HG03460 (cell line): ENCODE data around the gene PACRG.

Experiments used
- ATAC-seq: cut with Tn5 transposase; IDR thresholded peaks from one replicate; pipeline ENCODE4 v1.9.1; 2021; ENCODE audit not compliant: unreplicated experiment

PACRG gene

GRCh38 chr6:163066200-163066599, 338.4 kb downstream of the PACRG start:
- no peak for ATAC-seq

DNA sequence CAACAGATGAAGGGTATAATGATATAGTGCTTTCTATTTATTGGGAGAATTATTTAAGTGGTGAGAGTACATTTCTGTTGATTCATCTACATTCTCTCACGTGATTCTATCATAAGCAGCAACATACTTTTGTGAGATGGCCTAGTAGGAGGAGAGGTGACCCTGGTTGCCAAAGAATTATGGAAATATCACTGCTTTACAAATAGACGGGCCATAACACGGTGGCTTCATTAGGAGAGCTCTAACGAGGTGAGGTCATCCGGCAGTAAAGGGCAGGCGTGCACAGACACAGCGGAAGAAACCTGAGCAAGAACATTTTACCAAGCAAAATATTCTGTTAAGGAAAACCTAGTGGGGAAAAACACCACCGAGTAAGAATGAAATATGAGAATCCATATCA, 349.4 kb downstream of the PACRG start:
- no peak for ATAC-seq

- ATAC-seq = no peak
These were observed 350.9 kb downstream of the PACRG start for GRCh38 chr6:163078712-163079111.

- no peak for ATAC-seq
These were observed 352.5 kb downstream of the PACRG start for GRCh38 chr6:163080228-163080627.

- no peak for ATAC-seq
These were observed 355.4 kb downstream of the PACRG start for GRCh38 chr6:163083141-163083540.

- ATAC-seq = no peak
These were observed 357.7 kb downstream of the PACRG start for GRCh38 chr6:163085426-163085825.

GRCh38 chr6:163085861-163086623, 358.3 kb downstream of the PACRG start:
- ATAC-seq = no peak

DNA sequence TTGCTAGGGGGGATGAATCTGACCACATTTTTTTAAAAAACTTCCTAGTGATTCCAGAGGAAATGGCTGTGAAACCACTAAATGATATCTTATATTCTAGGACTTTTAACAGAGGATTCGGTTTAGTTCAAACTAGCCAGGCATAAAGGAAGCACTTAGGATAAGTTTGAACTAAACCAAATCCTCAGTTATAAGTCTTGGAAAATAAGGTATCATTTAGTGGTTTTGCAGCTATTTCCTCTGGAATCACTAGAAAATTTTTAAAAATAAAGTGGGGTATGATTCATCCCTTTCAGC, 358.8 kb downstream of the PACRG start:
- ATAC-seq = no peak

DNA sequence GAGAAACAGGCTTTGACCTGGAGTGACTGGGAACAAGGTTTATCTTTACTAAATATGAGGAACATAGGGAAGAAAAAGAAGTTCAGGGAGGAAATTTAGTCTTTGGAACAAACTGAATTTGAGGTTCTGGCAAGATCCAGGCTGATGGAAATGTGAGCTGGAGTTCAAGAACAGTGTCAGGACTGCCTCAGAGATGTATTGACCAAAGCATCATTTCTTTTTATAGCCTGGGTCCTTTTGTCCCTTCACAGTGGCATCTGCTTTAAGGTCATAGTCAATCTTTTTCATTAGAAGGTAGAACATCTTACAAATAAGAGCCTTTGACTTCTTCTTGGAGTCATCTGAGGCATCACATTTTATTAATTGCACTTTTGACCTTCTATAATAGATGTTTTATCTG, 360.2 kb downstream of the PACRG start:
- ATAC-seq = no peak

DNA sequence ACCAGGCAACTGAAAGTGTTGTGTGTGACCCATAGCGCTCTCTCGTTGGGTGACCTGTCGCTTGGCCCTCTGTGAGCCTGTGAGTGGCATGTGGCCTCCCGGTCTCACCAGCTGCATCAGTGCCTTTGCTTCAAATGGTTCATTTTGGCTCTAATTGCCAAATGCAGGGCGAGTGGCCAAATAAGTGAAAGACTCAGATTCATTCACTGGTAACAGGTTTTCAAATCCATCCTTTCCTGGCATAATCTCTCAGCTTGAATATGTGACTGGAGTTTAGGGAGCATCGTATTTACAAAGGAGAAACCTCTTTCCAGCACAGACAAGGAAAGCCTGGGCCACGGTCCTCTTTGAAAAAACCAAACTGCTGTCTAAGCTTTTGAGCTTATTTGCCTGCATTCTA, 365.1 kb downstream of the PACRG start:
- ATAC-seq = no peak

DNA sequence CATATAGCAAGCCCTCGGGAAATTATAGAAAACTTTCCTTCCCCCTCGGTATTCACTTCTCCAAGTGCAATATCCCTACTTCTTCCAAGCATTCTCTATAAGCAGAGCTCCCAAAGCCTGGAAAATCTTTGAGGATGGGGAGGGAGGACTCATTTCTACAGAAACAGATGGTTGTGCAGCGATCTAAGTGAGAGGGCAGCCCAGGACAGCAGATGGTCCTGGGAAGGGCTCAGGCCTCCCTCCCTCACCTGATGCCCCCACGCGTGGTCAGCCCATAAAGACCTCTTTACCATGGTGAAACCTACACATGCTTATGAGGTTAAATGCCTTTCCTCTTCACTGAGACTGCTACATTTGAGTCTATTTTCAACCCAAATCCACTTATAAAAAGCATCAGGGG, 367.1 kb downstream of the PACRG start:
- no peak for ATAC-seq

DNA sequence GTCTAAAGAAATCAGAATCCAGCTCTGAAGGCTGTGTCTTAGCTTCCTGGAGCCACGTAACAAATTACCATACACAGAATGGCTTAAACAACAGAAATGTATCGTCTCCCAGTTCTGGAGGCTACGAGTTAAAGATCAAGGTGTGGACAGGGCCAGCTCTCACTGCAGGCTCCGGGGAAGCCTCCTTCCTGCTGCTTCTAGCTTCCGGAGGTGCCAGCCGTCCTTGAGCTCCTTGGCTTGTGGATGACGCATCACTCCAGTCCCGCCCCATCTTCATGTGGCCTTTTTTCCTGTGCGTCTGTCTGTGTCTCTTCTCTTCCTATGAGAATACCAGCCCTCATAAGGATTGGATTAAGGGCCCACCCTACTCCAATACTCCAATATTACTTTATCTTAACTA, 367.6 kb downstream of the PACRG start:
- ATAC-seq = no peak

- no peak for ATAC-seq
These were observed 371.2 kb downstream of the PACRG start for GRCh38 chr6:163098827-163099479.

DNA sequence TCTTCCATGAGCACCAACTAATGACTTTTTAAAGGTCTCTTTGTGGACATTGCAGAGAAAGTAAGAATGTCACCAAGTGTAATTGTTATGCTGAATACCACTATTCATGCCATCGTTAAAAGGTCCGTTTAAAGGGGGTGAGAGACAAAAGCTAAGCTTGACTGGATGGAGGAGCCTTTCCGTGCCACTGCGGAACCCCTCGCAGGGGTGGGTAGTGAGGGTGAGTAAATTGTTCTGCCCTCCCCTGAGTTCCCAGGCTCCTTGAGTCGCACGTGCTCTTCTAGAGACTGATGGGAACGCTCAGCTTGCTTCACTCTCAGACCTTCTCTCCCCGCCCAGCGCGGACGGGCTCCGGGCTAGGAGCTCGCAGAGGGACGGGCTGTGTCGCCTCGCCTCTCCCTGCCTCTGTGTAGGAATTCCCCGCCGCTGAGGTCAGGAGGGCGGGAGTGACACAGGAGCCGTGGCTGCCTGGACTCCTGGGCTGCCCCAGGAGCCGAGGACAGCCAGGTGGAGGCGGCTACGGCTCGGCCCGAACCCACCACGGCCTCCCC, 371.9 kb downstream of the PACRG start:
- no peak for ATAC-seq

- ATAC-seq = no peak
These were observed 372.5 kb downstream of the PACRG start for GRCh38 chr6:163100259-163100658.

DNA sequence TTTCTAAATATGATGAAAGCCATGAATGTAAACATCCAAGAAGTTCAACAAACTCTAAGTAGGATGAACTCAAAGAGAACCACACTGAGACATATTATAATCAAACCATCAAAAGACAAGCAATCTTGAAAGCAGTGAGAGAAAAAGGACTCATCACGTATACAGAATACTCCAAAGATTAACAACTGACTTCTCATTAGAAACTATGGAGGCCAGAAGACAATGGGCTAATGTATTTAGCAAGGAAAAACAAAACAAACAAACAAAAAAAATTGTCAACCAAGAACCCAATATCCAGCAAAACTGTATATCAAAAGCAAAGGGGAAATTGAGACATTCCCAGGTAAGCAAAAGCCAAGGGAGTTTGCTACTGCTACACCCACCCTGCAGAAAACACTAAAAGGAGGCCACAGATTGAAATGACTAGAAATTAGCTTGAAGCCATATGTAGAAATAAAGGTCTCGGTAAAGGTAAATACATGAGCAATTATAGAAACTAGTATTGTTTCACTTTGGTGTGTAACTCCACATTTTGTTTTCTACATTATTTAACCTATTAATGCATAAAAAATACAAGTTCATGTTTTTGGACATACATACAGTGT, 385.7 kb downstream of the PACRG start:
- no peak for ATAC-seq

DNA sequence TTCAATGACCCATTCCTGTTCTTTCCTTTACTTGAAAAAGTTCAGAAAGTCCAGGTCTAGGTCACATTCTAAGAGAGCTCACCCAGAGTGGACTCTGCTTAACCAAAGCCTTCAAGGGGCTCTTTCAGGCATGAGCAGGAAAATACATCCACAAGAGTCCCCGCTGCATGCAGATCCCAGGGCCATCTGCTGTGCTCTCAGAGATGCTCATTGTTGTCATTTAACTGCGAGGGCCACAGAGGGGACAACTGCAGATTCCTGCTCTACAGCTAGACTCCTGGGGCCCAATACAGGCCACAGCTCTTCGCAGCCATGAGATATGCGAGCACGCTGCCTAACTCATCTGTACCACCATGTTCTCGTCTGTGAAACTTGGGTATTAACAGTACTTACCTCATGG, 391.2 kb downstream of the PACRG start:
- no peak for ATAC-seq

DNA sequence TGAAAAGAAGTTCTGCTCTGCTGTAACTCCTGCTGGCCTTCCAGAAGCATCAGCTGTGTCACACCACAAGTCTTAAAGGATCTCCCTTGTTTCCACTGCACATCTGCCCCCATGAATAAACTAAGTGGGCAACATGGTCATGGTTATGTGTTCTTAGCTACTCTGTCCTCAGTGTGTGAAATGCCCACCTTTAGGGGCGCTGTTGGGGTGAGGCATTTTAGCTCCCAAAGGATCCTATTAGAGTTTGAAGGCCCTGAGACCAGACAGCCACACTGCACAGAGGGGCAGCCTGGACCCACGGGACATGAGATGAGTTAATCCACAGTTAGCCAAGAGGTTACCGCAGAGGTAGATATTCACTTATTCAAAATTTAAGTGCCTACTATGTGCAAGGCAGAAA, 392.4 kb downstream of the PACRG start:
- ATAC-seq = no peak

DNA sequence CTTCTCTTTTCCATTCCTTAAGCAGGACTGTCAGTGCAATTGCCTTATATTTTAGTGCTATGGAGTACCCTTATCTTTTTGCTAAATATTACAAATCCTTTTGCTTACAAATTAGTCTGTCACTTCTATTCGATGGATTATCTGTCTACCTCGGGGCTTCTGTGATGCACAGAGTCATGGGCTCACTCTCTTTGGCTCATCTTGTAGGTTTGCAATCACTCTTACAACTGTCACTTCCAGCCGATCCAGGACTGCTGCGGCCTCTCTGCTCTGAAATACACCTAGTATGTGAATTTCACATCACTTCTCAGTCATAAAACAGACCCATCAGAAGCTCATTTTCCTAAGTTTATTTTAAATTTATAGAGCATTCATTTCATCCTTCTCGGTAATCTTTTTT, 393.5 kb downstream of the PACRG start:
- no peak for ATAC-seq

- ATAC-seq = no peak
These were observed 394.6 kb downstream of the PACRG start for GRCh38 chr6:163122365-163122764.

DNA sequence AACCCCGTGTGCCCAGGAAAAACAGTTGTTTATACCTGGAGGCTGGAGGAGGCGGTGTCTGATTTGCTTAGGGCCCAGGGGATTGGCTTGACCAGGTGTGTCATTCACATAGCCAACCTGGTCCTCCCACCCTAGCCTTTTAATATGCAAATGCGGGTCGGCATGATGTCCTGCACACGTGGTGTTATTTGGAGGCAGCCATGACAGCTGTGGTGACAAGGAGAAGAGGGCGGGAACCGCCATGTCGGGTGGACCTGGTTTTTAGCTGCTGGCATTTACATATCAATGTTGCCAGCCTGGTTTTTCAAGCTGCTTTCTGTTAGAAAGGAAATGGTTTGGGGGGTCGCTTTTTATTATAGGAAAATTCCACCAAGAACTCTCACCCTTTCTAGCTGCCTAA, 395.3 kb downstream of the PACRG start:
- no peak for ATAC-seq

DNA sequence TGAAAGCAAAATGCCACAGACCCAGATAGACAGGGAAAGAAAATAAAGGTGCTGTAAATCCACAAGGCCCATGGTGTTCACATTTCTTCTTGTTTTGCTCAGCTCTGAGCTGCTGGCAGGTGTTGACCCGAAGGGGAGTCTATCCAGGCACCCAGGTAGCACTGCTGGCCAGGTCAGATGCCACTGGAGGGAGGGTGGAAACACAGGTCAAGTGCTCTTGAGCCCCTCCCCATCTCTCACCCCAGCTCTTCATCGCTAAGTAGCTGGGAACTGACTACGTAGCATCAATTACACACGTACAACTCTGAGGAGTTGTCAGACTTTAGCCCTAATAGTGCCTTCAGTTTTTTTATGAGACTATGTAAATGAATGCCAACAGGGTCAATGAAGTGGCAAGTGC, 399.0 kb downstream of the PACRG start:
- no peak for ATAC-seq
